Measurements from ENCODE around the gene PRKACA. TPM values are rescaled to one million over a fixed set of nuclear protein-coding genes. Genes with fewer than 3 reads are reported as not detected.

The PRKACA gene
- total RNA-seq, 1 donor = 44.0 TPM

DNA sequence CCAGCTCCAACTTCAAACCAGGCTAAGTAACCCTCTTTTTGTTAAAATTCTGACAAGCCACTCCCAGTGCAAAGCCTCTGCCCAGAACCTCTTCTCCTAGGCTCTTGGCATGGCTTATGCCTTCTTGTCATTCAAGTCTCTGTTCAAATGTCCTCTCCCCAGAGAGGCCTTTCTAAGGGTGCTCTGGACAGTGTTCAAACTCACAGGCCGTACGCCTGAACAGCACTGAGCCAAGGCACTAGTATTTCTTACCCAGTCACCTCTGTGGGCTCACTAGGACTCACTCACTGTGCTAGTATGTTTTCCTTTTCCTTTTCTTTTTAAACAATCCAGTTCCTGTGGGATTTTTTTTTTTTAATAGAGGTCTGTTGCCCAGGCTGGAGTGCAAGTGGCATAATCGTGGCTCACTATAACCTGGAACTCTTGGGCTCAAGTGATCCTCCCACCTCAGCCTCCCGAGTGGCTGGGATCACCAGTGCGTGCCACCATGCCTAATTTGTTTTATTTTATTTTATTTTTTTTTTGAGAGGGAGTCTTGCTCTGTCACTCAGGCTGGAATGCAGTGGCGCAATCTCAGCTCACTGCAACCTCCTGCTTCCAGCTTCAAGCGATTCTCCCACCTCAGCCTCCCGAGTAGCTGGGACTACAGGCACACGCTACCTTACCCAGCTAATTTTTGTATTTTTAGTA lies 21.2 kb upstream of the PRKACA start:
- H3K4me3 ChIP-seq (ENCODE audit: low read depth, low read length) = no peak overlapping the region
- peak; percentile 48 for DNase-seq (ENCODE audit: low read depth)
- no peak for TF ChIP-seq CTCF (IDR thresholded peaks at IDR 0.05; ENCODE audit: insufficient read depth, low read length)

- H3K4me3 ChIP-seq (ENCODE audit: low read depth, low read length) = peak within 1 kb of the TSS; percentile 86
- DNase-seq (ENCODE audit: low read depth) = peak; percentile 100
- peak; percentile 58 for TF ChIP-seq CTCF (IDR thresholded peaks at IDR 0.05; ENCODE audit: insufficient read depth, low read length)
Measured at GRCh38 chr19:14136509-14137281, 19.1 kb upstream of the PRKACA start, which contains the start of gene ASF1B. Gene ASF1B (minus strand): TSS chr19:14136589. CDS start chr19:14136456, 133 bp downstream.

GRCh38 chr19:14135985-14136508 lies 18.5 kb upstream of the PRKACA start:
- H3K4me3 ChIP-seq (ENCODE audit: low read depth, low read length) = peak overlapping the region; percentile 86

DNA sequence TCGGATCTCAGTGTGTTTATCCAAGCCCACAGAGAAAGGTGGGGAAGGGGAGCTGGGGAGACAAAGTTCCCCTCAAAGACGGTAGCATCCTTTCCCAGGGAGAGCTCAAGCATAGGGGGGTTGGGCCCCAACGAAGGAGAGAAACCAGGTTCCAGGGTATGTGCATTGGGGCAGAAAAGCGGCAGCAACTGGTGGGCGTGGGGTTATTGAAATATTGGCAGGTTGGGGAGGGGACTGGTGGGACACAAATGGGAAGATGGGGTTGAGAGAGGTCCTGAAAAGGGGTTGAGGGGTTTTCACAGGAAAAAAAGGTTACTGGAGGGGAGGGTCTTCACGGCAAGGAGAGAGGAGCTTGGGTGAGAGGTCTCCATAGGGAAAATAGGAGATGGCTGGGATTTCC lies 17.8 kb upstream of the PRKACA start:
- peak overlapping the region; percentile 86 for H3K4me3 ChIP-seq (ENCODE audit: low read depth, low read length)
- TF ChIP-seq CTCF (IDR thresholded peaks at IDR 0.05; ENCODE audit: insufficient read depth, low read length) = no peak
- DNase-seq (ENCODE audit: low read depth) = no peak

More at GRCh38 chr19:14135985-14136508, 18.5 kb upstream of the PRKACA start:
- TF ChIP-seq CTCF (IDR thresholded peaks at IDR 0.05; ENCODE audit: insufficient read depth, low read length) = no peak
- DNase-seq (ENCODE audit: low read depth) = no peak

DNA sequence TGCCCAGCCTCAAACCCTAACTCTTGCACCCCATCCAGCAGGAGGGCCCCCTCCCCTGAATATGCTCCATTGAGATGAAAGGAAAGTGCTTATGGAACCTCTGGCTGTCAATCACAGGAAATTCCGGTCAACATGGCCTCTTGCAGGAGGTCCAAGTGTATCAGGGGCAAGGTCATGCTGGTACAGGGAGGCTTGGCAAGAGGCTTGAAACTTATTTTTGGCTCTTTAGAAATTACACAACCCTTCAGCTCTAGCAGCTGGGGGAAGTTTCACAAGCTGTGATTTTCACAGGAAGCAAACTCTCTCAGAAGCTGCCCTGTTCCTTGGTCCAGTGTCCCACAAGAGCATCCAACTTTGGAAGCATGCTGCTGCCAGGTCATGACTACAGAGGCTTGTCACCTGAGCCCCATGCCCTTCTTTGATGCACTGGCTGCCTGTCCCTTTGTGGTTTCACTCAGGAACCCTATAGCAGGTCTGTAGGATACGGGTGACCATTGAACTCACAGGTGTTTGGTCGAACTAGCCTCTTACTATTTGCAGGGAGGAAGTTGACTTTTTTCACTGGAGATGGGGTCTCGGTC lies 10.5 kb upstream of the PRKACA start:
- TF ChIP-seq CTCF (IDR thresholded peaks at IDR 0.05; ENCODE audit: insufficient read depth, low read length) = no peak
- DNase-seq (ENCODE audit: low read depth) = no peak
- no peak overlapping the region for H3K4me3 ChIP-seq (ENCODE audit: low read depth, low read length)

DNA sequence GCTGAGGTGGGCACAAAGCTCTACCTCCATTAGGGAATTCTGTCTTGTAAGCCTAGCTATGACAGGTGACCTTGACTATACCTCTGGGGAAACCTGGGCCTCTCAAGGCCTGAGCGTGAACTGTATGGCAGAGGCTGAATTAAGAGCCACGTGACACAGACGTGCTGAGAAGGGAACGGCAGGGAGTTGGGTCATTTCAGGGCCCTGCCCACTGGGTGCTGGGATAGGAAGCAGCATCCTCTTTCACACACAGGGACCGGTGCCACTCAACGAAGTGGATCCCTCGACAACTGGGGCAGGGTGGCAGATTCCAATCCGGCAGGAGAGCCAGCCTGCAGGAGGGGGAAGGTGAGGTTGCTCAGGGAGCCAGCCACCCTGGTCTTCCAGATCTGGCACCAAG lies 9.6 kb upstream of the PRKACA start:
- TF ChIP-seq CTCF (IDR thresholded peaks at IDR 0.05; ENCODE audit: insufficient read depth, low read length) = no peak
- H3K4me3 ChIP-seq (ENCODE audit: low read depth, low read length) = no peak overlapping the region
- no peak for DNase-seq (ENCODE audit: low read depth)

Data from fibroblast of the aortic adventitia (primary cell).